Activated B cell treated with CpG ODN at 0.5 μM for 24 hours (primary cell): ENCODE data around the gene PRPF38B. TPM values are rescaled to one million over a fixed set of nuclear protein-coding genes. Genes with fewer than 3 reads are reported as not detected.

Experiments
- ATAC-seq: fragments of 200-7000 bp; cut with Tn5 transposase; one replicate; pipeline ENCODE4 v1.10.0; 2021; ENCODE audit warnings: low read depth, mild to moderate bottlenecking, moderate library complexity
- CTCF ChIA-PET: fragments of 350-600 bp; sonication (Branson Sonifier 250); formaldehyde crosslinking; loops from one replicate; lab custom pipeline; 2021; ENCODE audit warnings: antibody characterized with exemption; lab: Charles Lee
- POLR2A ChIA-PET: fragments of 350-600 bp; sonication (Branson Sonifier 250); formaldehyde crosslinking; loops from one replicate; lab custom pipeline; 2021; ENCODE audit warnings: antibody characterized with exemption; lab: Charles Lee
- DNase-seq: peaks from one replicate; pipeline ENCODE4 v3.0.0; 2022
- H3K27ac Mint-ChIP-seq: one replicate; pipeline ENCODE4 v1.8.0; 2020; ENCODE audit warnings: mixed read lengths
- H3K27me3 Mint-ChIP-seq: one replicate; pipeline ENCODE4 v1.8.0; 2021; ENCODE audit warnings: mixed read lengths
- H3K36me3 Mint-ChIP-seq: one replicate; pipeline ENCODE4 v1.8.0; 2021; ENCODE audit warnings: low read depth, mixed read lengths
- H3K4me1 Mint-ChIP-seq: one replicate; pipeline ENCODE4 v1.8.0; 2021; ENCODE audit warnings: mixed read lengths
- H3K4me3 Mint-ChIP-seq: one replicate; pipeline ENCODE4 v1.8.0; 2020; ENCODE audit warnings: mild to moderate bottlenecking, mixed read lengths
- H3K9me3 Mint-ChIP-seq: one replicate; pipeline ENCODE4 v1.8.0; 2020; ENCODE audit warnings: mixed read lengths
- CTCF ChIP-seq: fragments of 200-600 bp; IDR thresholded peaks from one replicate; pipeline ENCODE4 v1.8.0; 2022; ENCODE audit warnings: antibody characterized with exemption, mild to moderate bottlenecking
- intact Hi-C: fragments of 100-400 bp; cut with micrococcal nuclease; formaldehyde crosslinking; loops from one replicate; pipeline ENCODE4 v1.15.1; 2024
- total RNA-seq: library from RNA; stranded (reverse); gene quantifications from 2 replicates; pipeline ENCODE4 v1.2.3, GENCODE V29; 2022

PRPF38B gene
- total RNA-seq, 1 donor from 2014 or later = 88.1 TPM

- CTCF ChIA-PET = no interaction called here
- ATAC-seq = no peak
Observed at GRCh38 chr1:108732398-108732797, 40.3 kb downstream of the PRPF38B start.

DNA sequence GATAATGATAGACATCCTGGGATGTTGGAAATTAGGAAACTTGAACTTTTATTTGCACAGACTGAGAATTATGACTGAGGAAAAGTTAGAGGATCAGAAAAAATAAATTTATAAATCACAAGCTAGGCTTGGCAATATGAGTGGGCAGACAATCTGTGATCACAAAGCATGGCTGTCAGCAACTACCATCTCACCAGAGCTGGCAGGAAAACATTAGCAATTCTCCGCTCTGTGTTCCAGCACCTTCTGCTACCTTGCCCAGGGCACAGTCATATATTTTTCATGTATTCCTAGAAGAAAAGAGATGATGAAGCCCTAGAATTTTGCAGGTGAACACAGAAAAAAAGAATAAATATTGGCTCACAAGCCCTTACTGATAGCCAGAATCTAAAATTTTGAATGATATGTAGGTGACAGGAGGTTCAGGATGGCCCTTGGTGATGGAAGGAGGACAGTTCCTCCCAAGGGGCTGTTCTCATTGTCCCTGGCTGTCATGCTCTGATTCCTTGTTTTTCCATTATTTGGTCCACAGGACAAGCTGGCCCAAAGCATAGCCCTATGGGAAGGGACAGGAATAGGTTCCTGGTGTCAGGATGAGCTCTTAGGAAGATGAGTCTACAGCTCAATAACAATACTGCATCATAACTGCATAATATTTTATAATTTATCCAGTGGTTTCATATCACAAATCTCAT lies 42.2 kb downstream of the PRPF38B start:
- no peak overlapping the region for H3K27ac Mint-ChIP-seq
- no peaks in the 10 kb centered on the region for H3K36me3 Mint-ChIP-seq
- H3K27me3 Mint-ChIP-seq = peaks cover 14% of the 10 kb centered on the region
- POLR2A ChIA-PET = no interaction called here
- no peak for TF ChIP-seq CTCF
- intact Hi-C loops = no loop called here
- H3K9me3 Mint-ChIP-seq = no peaks in the 10 kb centered on the region
- ATAC-seq (no peak), DNase-seq (no peak)
- H3K4me3 Mint-ChIP-seq = no peak overlapping the region
- CTCF ChIA-PET = no interaction called here
- H3K4me1 Mint-ChIP-seq = no peaks in the 10 kb centered on the region

More at GRCh38 chr1:108732398-108732797, 40.3 kb downstream of the PRPF38B start:
- no peak overlapping the region for H3K27ac Mint-ChIP-seq
- H3K9me3 Mint-ChIP-seq = no peaks in the 10 kb centered on the region
- POLR2A ChIA-PET = no interaction called here
- peaks cover 25% of the 10 kb centered on the region for H3K27me3 Mint-ChIP-seq
- intact Hi-C loops = no loop called here
- TF ChIP-seq CTCF = no peak
- no peak for DNase-seq
- H3K4me3 Mint-ChIP-seq = no peak overlapping the region
- no peaks in the 10 kb centered on the region for H3K36me3 Mint-ChIP-seq
- H3K4me1 Mint-ChIP-seq = no peaks in the 10 kb centered on the region

GRCh38 chr1:108742253-108742652 lies 50.1 kb downstream of the PRPF38B start:
- no peak overlapping the region for H3K27ac Mint-ChIP-seq
- H3K36me3 Mint-ChIP-seq = peaks cover 7% of the 10 kb centered on the region
- DNase-seq (no peak), ATAC-seq (no peak)
- intact Hi-C loops = no loop called here
- no peaks in the 10 kb centered on the region for H3K9me3 Mint-ChIP-seq
- no peaks in the 10 kb centered on the region for H3K27me3 Mint-ChIP-seq
- ChIA-PET CTCF (no interaction called here), POLR2A (interaction anchor here (2.1 kb wide), 1 partner anchor 81 kb away, joined by 5 read pairs; the partner anchor contains the start of gene HENMT1)
- no peak overlapping the region for H3K4me3 Mint-ChIP-seq
- TF ChIP-seq CTCF = no peak
- peaks cover 8% of the 10 kb centered on the region for H3K4me1 Mint-ChIP-seq

DNA sequence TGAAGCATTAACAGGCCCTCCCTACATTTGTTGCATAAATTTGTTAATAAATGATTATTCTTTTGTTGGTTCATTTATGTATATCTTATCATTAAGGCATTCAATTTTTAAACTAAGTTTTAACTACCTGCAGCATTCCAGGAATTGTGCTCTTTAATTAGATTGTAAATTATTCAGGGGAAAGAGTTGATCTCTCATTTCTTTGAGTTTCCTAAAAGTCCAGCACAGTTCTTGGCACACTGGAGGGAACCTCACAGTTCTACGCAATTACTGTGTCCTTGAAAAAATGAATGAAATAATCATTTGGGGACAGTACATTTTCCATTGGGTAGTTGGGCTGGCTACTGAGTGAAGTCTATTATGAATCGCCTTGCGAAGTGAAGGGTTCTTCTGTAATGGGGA lies 53.9 kb downstream of the PRPF38B start:
- POLR2A ChIA-PET = interaction anchor here (0.7 to 1.7 kb wide), 3 partner anchors 54 to 99 kb away, joined by 3 to 17 read pairs (median 3); partner anchors contain the start of genes HENMT1 and PRPF38B
- H3K4me1 Mint-ChIP-seq = peaks cover 27% of the 10 kb centered on the region
- peaks cover 17% of the 10 kb centered on the region for H3K36me3 Mint-ChIP-seq
- DNase-seq (no peak), ATAC-seq (no peak)
- H3K27ac Mint-ChIP-seq = peak overlapping the region; percentile 99
- peak overlapping the region; percentile 99 for H3K4me3 Mint-ChIP-seq
- H3K9me3 Mint-ChIP-seq = no peaks in the 10 kb centered on the region
- CTCF ChIA-PET = interaction anchor here (1.2 kb wide), 1 partner anchor 152 kb away, joined by 6 read pairs; no protein-coding TSS in a partner anchor
- no peaks in the 10 kb centered on the region for H3K27me3 Mint-ChIP-seq
- no peak for TF ChIP-seq CTCF
- intact Hi-C loops = loop anchor here (1.0 to 5.0 kb wide), 12 partner anchors 54 to 1593 kb away; partner anchors contain the start of genes CLCC1, HENMT1, PRPF38B and RBM15
